H9 (cell line): ENCODE data around the gene GCHFR. TPM values are rescaled to one million over a fixed set of nuclear protein-coding genes. Genes with fewer than 3 reads are reported as not detected.
A peak's percentile ranks its signal among the peaks of the same experiment; 100 is the strongest.

ENCODE experiments used
- DNase-seq: peaks from one replicate; pipeline ENCODE4 v3.0.0-alpha.2; 2017
- H2AFZ ChIP-seq: one replicate; pipeline ENCODE4 v1.6.1; 2013; ENCODE audit warnings: mild to moderate bottlenecking, low read length, control low read depth, moderate library complexity
- H2AK5ac ChIP-seq: 2 replicates; pipeline ENCODE4 v1.6.1; 2013; ENCODE audit warnings: low read length, control low read depth, mixed read lengths; ENCODE audit not compliant: insufficient read length
- H2BK120ac ChIP-seq: one replicate; pipeline ENCODE4 v1.6.1; 2013; ENCODE audit warnings: low read depth, mild to moderate bottlenecking, low read length, control low read depth, inconsistent platforms; ENCODE audit not compliant: poor library complexity, severe bottlenecking
- H2BK12ac ChIP-seq: 2 replicates; pipeline ENCODE4 v1.6.1; 2013; ENCODE audit warnings: low read length, control low read depth, mixed read lengths, low read depth; ENCODE audit not compliant: insufficient read length
- H2BK15ac ChIP-seq: 2 replicates; pipeline ENCODE4 v1.6.1; 2013; ENCODE audit warnings: low read depth, low read length, control low read depth
- H2BK20ac ChIP-seq: one replicate; pipeline ENCODE4 v1.6.1; 2013; ENCODE audit warnings: low read depth, mild to moderate bottlenecking, low read length, control low read depth, inconsistent platforms; ENCODE audit not compliant: poor library complexity, severe bottlenecking
- H2BK5ac ChIP-seq: 2 replicates; pipeline ENCODE4 v1.6.1; 2013; ENCODE audit warnings: low read length, control low read depth, mixed read lengths; ENCODE audit not compliant: insufficient read length
- H3K14ac ChIP-seq: 2 replicates; pipeline ENCODE4 v1.6.1; 2013; ENCODE audit warnings: low read length, control low read depth; ENCODE audit not compliant: insufficient read depth
- H3K18ac ChIP-seq: 2 replicates; pipeline ENCODE4 v1.6.1; 2013; ENCODE audit warnings: low read depth, mild to moderate bottlenecking, mixed read lengths, low read length, control low read depth; ENCODE audit not compliant: insufficient read length
- H3K23ac ChIP-seq: 2 replicates; pipeline ENCODE4 v1.6.1; 2013; ENCODE audit warnings: low read length, control low read depth, mixed read lengths, low read depth; ENCODE audit not compliant: insufficient read length
- H3K23me2 ChIP-seq: 2 replicates; pipeline ENCODE4 v1.6.1; 2013; ENCODE audit warnings: low read depth, mild to moderate bottlenecking, mixed read lengths, low read length, control low read depth; ENCODE audit not compliant: insufficient read length, poor library complexity, severe bottlenecking
- H3K27ac ChIP-seq: 2 replicates; pipeline ENCODE4 v1.5.1; 2013; ENCODE audit warnings: low read length, control low read depth, mixed read lengths, low read depth; ENCODE audit not compliant: insufficient read length
- H3K27me3 ChIP-seq: 2 replicates; pipeline ENCODE4 v1.6.1; 2013; ENCODE audit warnings: low read length, control low read depth, inconsistent platforms; ENCODE audit not compliant: insufficient read depth
- H3K4ac ChIP-seq: 2 replicates; pipeline ENCODE4 v1.6.1; 2013; ENCODE audit warnings: low read depth, mild to moderate bottlenecking, control low read depth, inconsistent platforms, low read length, moderate library complexity
- H3K4me1 ChIP-seq: 2 replicates; pipeline ENCODE4 v1.6.1; 2013; ENCODE audit warnings: low read length, control low read depth, inconsistent platforms; ENCODE audit not compliant: insufficient read depth
- H3K4me2 ChIP-seq: 2 replicates; pipeline ENCODE4 v1.6.1; 2013; ENCODE audit warnings: low read length, control low read depth, mixed read lengths; ENCODE audit not compliant: insufficient read length, insufficient read depth
- H3K56ac ChIP-seq: 2 replicates; pipeline ENCODE4 v1.6.1; 2013; ENCODE audit warnings: low read depth, mild to moderate bottlenecking, mixed read lengths, low read length, control low read depth; ENCODE audit not compliant: insufficient read length
- H3K79me1 ChIP-seq: 2 replicates; pipeline ENCODE4 v1.6.1; 2013; ENCODE audit warnings: low read depth, mild to moderate bottlenecking, moderate library complexity, low read length, control low read depth, inconsistent platforms; ENCODE audit not compliant: insufficient read depth, poor library complexity, severe bottlenecking
- H3K79me2 ChIP-seq: 2 replicates; pipeline ENCODE4 v1.6.1; 2013; ENCODE audit warnings: low read length, control low read depth, inconsistent platforms; ENCODE audit not compliant: insufficient read depth
- H3K9ac ChIP-seq: 2 replicates; pipeline ENCODE4 v1.6.1; 2013; ENCODE audit warnings: low read length, control low read depth, mixed read lengths; ENCODE audit not compliant: insufficient read length; ENCODE audit errors: extremely low read depth
- H3K9me3 ChIP-seq: one replicate; pipeline ENCODE4 v1.6.1; 2013; ENCODE audit warnings: low read depth, low read length, inconsistent platforms; ENCODE audit not compliant: control insufficient read depth
- H3T11ph ChIP-seq: one replicate; pipeline ENCODE4 v1.6.1; 2013; ENCODE audit warnings: mild to moderate bottlenecking, low read length, control low read depth, inconsistent platforms
- H4K20me1 ChIP-seq: one replicate; pipeline ENCODE4 v1.6.1; 2013; ENCODE audit not compliant: control insufficient read depth, insufficient read length, insufficient read depth
- H4K5ac ChIP-seq: 2 replicates; pipeline ENCODE4 v1.6.1; 2013; ENCODE audit warnings: low read depth, mild to moderate bottlenecking, mixed read lengths, low read length, control low read depth; ENCODE audit not compliant: insufficient read length
- H4K8ac ChIP-seq: replicated peaks from 2 replicates; pipeline ENCODE4 v1.6.1; 2013; ENCODE audit warnings: low read length, control low read depth, mixed read lengths, low read depth; ENCODE audit not compliant: insufficient read length
- H4K91ac ChIP-seq: 2 replicates; pipeline ENCODE4 v1.6.1; 2013; ENCODE audit warnings: low read depth, mild to moderate bottlenecking, moderate library complexity, mixed read lengths, low read length, control low read depth; ENCODE audit not compliant: insufficient read length
- H3K27ac Mint-ChIP-seq, 3 experiments: 2 replicates in 2 of 3; 3 replicates in 1 of 3; pipeline ENCODE4 v1.8.0; 2020 to 2021; ENCODE audit warnings: mixed read lengths in 3 of 3, mild to moderate bottlenecking in 1 of 3, moderate library complexity in 1 of 3
- H3K27me3 Mint-ChIP-seq: 2 replicates; pipeline ENCODE4 v1.8.0; 2021; ENCODE audit warnings: low read depth, mild to moderate bottlenecking, moderate library complexity, mixed read lengths
- H3K36me3 Mint-ChIP-seq, 3 experiments: 2 replicates in 2 of 3; 3 replicates in 1 of 3; pipeline ENCODE4 v1.8.0; 2020 to 2021; ENCODE audit warnings: low read depth in 3 of 3, mixed read lengths in 3 of 3; ENCODE audit not compliant: insufficient read depth in 1 of 3
- H3K4me1 Mint-ChIP-seq, 2 experiments: 2 replicates each; pipeline ENCODE4 v1.8.0; 2020; ENCODE audit warnings: mixed read lengths in 2 of 2
- H3K4me3 Mint-ChIP-seq, 2 experiments: 2 replicates in 1 of 2; 3 replicates in 1 of 2; pipeline ENCODE4 v1.8.0; 2020 to 2021; ENCODE audit warnings: mild to moderate bottlenecking in 2 of 2, mixed read lengths in 2 of 2, moderate library complexity in 1 of 2
- H3K9me3 Mint-ChIP-seq, 2 experiments: 2 replicates in 1 of 2; 3 replicates in 1 of 2; pipeline ENCODE4 v1.8.0; 2020; ENCODE audit warnings: mild to moderate bottlenecking in 2 of 2, mixed read lengths in 2 of 2, moderate library complexity in 1 of 2
- CTCF ChIP-seq: fragments of 200-600 bp; sonication (generic); conservative IDR thresholded peaks from 3 replicates; pipeline ENCODE4 v1.8.0; 2021; ENCODE audit warnings: antibody characterized with exemption, mild to moderate bottlenecking
- WGBS: extraction: QIAGEN DNeasy Blood & Tissue Kit; methylation state at CpG from one replicate; pipeline ENCODE4 v1.1.7; 2013; ENCODE audit warnings: missing lambda C conversion rate, low lambda C conversion rate, mixed read lengths; ENCODE audit not compliant: insufficient read length; ENCODE audit errors: extremely low coverage; 5-methylcytosine and 5-hydroxymethylcytosine counted together
- total RNA-seq: library from RNA; stranded (reverse); gene quantifications from 2 replicates; pipeline ENCODE4 v1.2.1, GENCODE V29; 2021

The GCHFR gene
- total RNA-seq, 1 experiment from 2014 or later, result 37.0 TPM

- Mint-ChIP-seq H3K27ac (peak overlapping the region in 2 of 3 experiments; percentile 39 to 68; a peak in 1 of 7 replicates), H3K4me3 (peak overlapping the region in 1 of 2 experiments; percentile 20; a peak in 2 of 5 replicates), H3K36me3 (peaks cover 0 to 14% (median 0%) of the 10 kb centered on the region in 3 experiments; a peak in 6 of 7 replicates), H3K4me1 (peaks cover 29% of the 10 kb centered on the region in 2 experiments), H3K9me3 (no peaks in the 10 kb centered on the region), H3K27me3 (peaks cover 3% of the 10 kb centered on the region)
- Histone ChIP-seq H2AK5ac (no peak overlapping the region), H2AFZ (no peak overlapping the region), H3K23me2 (no peaks in the 10 kb centered on the region), H2BK5ac (no peak overlapping the region), H3K4me2 (no peak overlapping the region), H3K4me1 (peaks cover 4% of the 10 kb centered on the region; the same call in 1 of the 2 replicates), H2BK120ac (no peak overlapping the region), H4K5ac (no peak overlapping the region), H3K18ac (no peak overlapping the region), H3K14ac (no peak overlapping the region), H3K27me3 (no peaks in the 10 kb centered on the region), H3T11ph (no peak overlapping the region), H3K4ac (no peak overlapping the region), H4K8ac (no peak overlapping the region), H3K9ac (no peak overlapping the region), H3K9me3 (no peaks in the 10 kb centered on the region), H3K23ac (no peak overlapping the region), H3K79me1 (no peaks in the 10 kb centered on the region), H3K79me2 (no peaks in the 10 kb centered on the region), H3K27ac (no peak overlapping the region), H2BK15ac (no peak overlapping the region), H4K20me1 (no peaks in the 10 kb centered on the region), H4K91ac (no peak overlapping the region), H3K56ac (no peak overlapping the region), H2BK12ac (no peak overlapping the region), H2BK20ac (no peak overlapping the region)
- no CpG with 5 or more reads among the region's 29 CpGs for WGBS
- no peak for TF ChIP-seq CTCF
- no peak for DNase-seq
Observed at GRCh38 chr15:40767838-40768500, 4.1 kb downstream of the GCHFR start.
